Ascending aorta (tissue), 2 donors: ENCODE results near the gene HOXA13. TPM values are rescaled to one million over a fixed set of nuclear protein-coding genes. Genes with fewer than 3 reads are reported as not detected.

Experiments used
- DNase-seq, 2 donors: peaks; one replicate each; pipeline ENCODE4 v3.0.0-alpha.2; 2019; ENCODE audit warnings: low spot score in 2 of 2
- H3K27ac ChIP-seq, 2 donors: fragments of 200-600 bp; sonication (generic); one replicate each; pipeline ENCODE4 v1.5.1; 2016 to 2017; ENCODE audit warnings: mild to moderate bottlenecking in 1 of 2
- H3K27me3 ChIP-seq: fragments of 200-600 bp; sonication (generic); one replicate; pipeline ENCODE4 v1.5.1; 2017
- H3K36me3 ChIP-seq, 2 donors: fragments of 200-600 bp; sonication (generic); one replicate each; pipeline ENCODE4 v1.5.1; 2016
- H3K4me1 ChIP-seq, 2 donors: fragments of 200-600 bp; sonication (generic); one replicate each; pipeline ENCODE4 v1.5.1; 2016 to 2017; ENCODE audit warnings: mild to moderate bottlenecking in 1 of 2
- H3K4me3 ChIP-seq, 2 donors: fragments of 200-600 bp; sonication (generic); one replicate each; pipeline ENCODE4 v1.5.1; 2016 to 2017; ENCODE audit warnings: mild to moderate bottlenecking in 1 of 2
- H3K9me3 ChIP-seq, 2 donors: fragments of 200-600 bp; sonication (generic); one replicate each; pipeline ENCODE4 v1.5.1; 2016
- intact Hi-C: fragments of 100-400 bp; cut with DNase I; formaldehyde crosslinking; loops from one replicate; pipeline ENCODE4 v1.15.1; 2023
- total RNA-seq: library from RNA; depleted of rRNA; stranded (reverse); fragments of >200 nt; gene quantifications from one replicate; pipeline ENCODE4 v1.1.0, GENCODE V29; 2016
- TF ChIP-seq, protein P1 (sequence below), 3 experiments: fragments of 200-600 bp in 2 of 3; fragments of 450-650 bp in 1 of 3; sonication (generic) in 2 of 3; IDR thresholded peaks; one replicate each; pipeline ENCODE4 v1.5.1; 2016 to 2019; ENCODE audit warnings: antibody characterized with exemption in 3 of 3, mild to moderate bottlenecking in 1 of 3, moderate library complexity in 1 of 3

Gene HOXA13
- total RNA-seq, 1 donor from 2014 or later, result not detected

- peaks cover 3 to 6% of the 10 kb centered on the region in 2 donors for H3K4me1 ChIP-seq
Measured at GRCh38 chr7:27157702-27158431, 42.0 kb downstream of the HOXA13 start.

GRCh38 chr7:27156916-27157701 is 42.8 kb downstream of the HOXA13 start:
- Histone ChIP-seq H3K27ac (peak overlapping the region; percentile 68 to 73), H3K36me3 (no peaks in the 10 kb centered on the region), H3K27me3 (no peaks in the 10 kb centered on the region), H3K4me3 (peak overlapping the region; percentile 64 to 82), H3K9me3 (no peaks in the 10 kb centered on the region), H3K4me1 (peaks cover 3 to 11% of the 10 kb centered on the region in 2 donors)
- intact Hi-C loops, result loop anchor here (5.0 kb wide), 1 partner anchor 1300 kb away; no protein-coding TSS in a partner anchor
- TF ChIP-seq, protein P1, sequence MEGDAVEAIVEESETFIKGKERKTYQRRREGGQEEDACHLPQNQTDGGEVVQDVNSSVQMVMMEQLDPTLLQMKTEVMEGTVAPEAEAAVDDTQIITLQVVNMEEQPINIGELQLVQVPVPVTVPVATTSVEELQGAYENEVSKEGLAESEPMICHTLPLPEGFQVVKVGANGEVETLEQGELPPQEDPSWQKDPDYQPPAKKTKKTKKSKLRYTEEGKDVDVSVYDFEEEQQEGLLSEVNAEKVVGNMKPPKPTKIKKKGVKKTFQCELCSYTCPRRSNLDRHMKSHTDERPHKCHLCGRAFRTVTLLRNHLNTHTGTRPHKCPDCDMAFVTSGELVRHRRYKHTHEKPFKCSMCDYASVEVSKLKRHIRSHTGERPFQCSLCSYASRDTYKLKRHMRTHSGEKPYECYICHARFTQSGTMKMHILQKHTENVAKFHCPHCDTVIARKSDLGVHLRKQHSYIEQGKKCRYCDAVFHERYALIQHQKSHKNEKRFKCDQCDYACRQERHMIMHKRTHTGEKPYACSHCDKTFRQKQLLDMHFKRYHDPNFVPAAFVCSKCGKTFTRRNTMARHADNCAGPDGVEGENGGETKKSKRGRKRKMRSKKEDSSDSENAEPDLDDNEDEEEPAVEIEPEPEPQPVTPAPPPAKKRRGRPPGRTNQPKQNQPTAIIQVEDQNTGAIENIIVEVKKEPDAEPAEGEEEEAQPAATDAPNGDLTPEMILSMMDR (IDR thresholded peaks at IDR 0.05), result no peak
- DNase-seq, result peak in 1 of 2 donors; percentile 64

More at GRCh38 chr7:27157702-27158431, 42.0 kb downstream of the HOXA13 start:
- H3K27ac ChIP-seq, result no peak overlapping the region
- intact Hi-C loops, result loop anchor here (5.0 kb wide), 1 partner anchor 1301 kb away; no protein-coding TSS in a partner anchor
- no peaks in the 10 kb centered on the region for H3K36me3 ChIP-seq
- H3K4me3 ChIP-seq, result no peak overlapping the region
- no peaks in the 10 kb centered on the region for H3K27me3 ChIP-seq
- H3K9me3 ChIP-seq, result no peaks in the 10 kb centered on the region
- TF ChIP-seq, protein P1 (IDR thresholded peaks at IDR 0.05), result no peak
- peak in 1 of 2 donors; percentile 63 for DNase-seq

- no peaks in the 10 kb centered on the region for H3K36me3 ChIP-seq
- intact Hi-C loops, result loop anchor here (5.0 kb wide), 1 partner anchor 1299 kb away; no protein-coding TSS in a partner anchor
- no peaks in the 10 kb centered on the region for H3K9me3 ChIP-seq
- peaks cover 3 to 11% of the 10 kb centered on the region in 2 donors for H3K4me1 ChIP-seq
- H3K27ac ChIP-seq, result peak within 1 kb of the TSS; percentile 68 to 73
- peak within 1 kb of the TSS; percentile 64 to 82 for H3K4me3 ChIP-seq
- H3K27me3 ChIP-seq, result no peaks in the 10 kb centered on the region
- peak in 1 of 2 donors; percentile 80 for DNase-seq
- TF ChIP-seq, protein P1 (IDR thresholded peaks at IDR 0.05), result no peak
Measured at GRCh38 chr7:27156508-27156898, 43.4 kb downstream of the HOXA13 start, which contains the start of gene HOXA7. Gene HOXA7 (minus strand): TSS chr7:27156675. CDS start chr7:27156545, 130 bp downstream.

GRCh38 chr7:27155816-27156507 is 43.9 kb downstream of the HOXA13 start:
- TF ChIP-seq, protein P1 (IDR thresholded peaks at IDR 0.05), result no peak
- Histone ChIP-seq H3K4me3 (peak overlapping the region; percentile 64 to 82), H3K4me1 (peaks cover 3 to 15% of the 10 kb centered on the region in 2 donors), H3K9me3 (no peaks in the 10 kb centered on the region), H3K36me3 (no peaks in the 10 kb centered on the region), H3K27ac (peak overlapping the region; percentile 68 to 73), H3K27me3 (no peaks in the 10 kb centered on the region)
- intact Hi-C loops, result loop anchor here (5.0 kb wide), 1 partner anchor 1299 kb away; no protein-coding TSS in a partner anchor
- DNase-seq, result peak in 1 of 2 donors; percentile 65
